HG03575 (cell line): ENCODE results near the gene DYNLT4.
A peak's percentile ranks its signal among the peaks of the same experiment; 100 is the strongest.
"Not testable (repeated sequence)": the region's sequence is repeated elsewhere in the genome, so short reads cannot be mapped to it uniquely, and the experiment has no call there.

Experiments
- ATAC-seq: cut with Tn5 transposase; IDR thresholded peaks from one replicate; pipeline ENCODE4 v1.9.1; 2021; ENCODE audit not compliant: unreplicated experiment, insufficient number of reproducible peaks, low FRiP score; ENCODE audit errors: extremely low read depth

DYNLT4 gene

GRCh38 chr1:44812822-44813543, 5.8 kb upstream of the DYNLT4 start:
- no peak for ATAC-seq

- ATAC-seq, result no peak
Observed at GRCh38 chr1:44811234-44811633, 4.1 kb upstream of the DYNLT4 start.

- ATAC-seq, result not testable (repeated sequence)
Observed at GRCh38 chr1:44810762-44811105, 3.6 kb upstream of the DYNLT4 start.

- ATAC-seq, result no peak
Observed at GRCh38 chr1:44810101-44810761, 3.1 kb upstream of the DYNLT4 start.

- ATAC-seq, result peak; percentile 22
Observed at GRCh38 chr1:44808938-44809917, 2.1 kb upstream of the DYNLT4 start.

GRCh38 chr1:44808063-44808937, 1.1 kb upstream of the DYNLT4 start, which contains the start of gene BTBD19:
TSS of gene BTBD19 (plus strand) at chr1:44808523. CDS start at chr1:44808821, 298 bp downstream.
- no peak for ATAC-seq

- no peak for ATAC-seq
Observed at GRCh38 chr1:44807364-44808062, 362 bp upstream of the DYNLT4 start.

GRCh38 chr1:44806025-44806703, 987 bp downstream of the DYNLT4 start:
- ATAC-seq, result no peak

GRCh38 chr1:44805311-44806024, 1.7 kb downstream of the DYNLT4 start:
- ATAC-seq, result no peak

GRCh38 chr1:44803312-44804095, 3.6 kb downstream of the DYNLT4 start:
- ATAC-seq, result no peak

- ATAC-seq, result no peak
Observed at GRCh38 chr1:44803062-44803311, 4.2 kb downstream of the DYNLT4 start.

GRCh38 chr1:44802306-44803061, 4.7 kb downstream of the DYNLT4 start:
- no peak for ATAC-seq

GRCh38 chr1:44801491-44802305, 5.5 kb downstream of the DYNLT4 start:
- no peak for ATAC-seq

GRCh38 chr1:44799770-44800584, 7.2 kb downstream of the DYNLT4 start, which contains the start of gene PLK3:
TSS of gene PLK3 (plus strand) at chr1:44800377. CDS start at chr1:44800464, 87 bp downstream.
- peak; percentile 67 for ATAC-seq
